ENCODE data around the gene SCP2.
A peak's percentile ranks its signal among the peaks of the same experiment; 100 is the strongest.

The SCP2 gene

GRCh38 chr1:53085405-53085804 lies 158.3 kb downstream of the SCP2 start:
- DNase-seq = no peak

GRCh38 chr1:53086491-53087070 lies 159.5 kb downstream of the SCP2 start:
- DNase-seq = no peak

DNA sequence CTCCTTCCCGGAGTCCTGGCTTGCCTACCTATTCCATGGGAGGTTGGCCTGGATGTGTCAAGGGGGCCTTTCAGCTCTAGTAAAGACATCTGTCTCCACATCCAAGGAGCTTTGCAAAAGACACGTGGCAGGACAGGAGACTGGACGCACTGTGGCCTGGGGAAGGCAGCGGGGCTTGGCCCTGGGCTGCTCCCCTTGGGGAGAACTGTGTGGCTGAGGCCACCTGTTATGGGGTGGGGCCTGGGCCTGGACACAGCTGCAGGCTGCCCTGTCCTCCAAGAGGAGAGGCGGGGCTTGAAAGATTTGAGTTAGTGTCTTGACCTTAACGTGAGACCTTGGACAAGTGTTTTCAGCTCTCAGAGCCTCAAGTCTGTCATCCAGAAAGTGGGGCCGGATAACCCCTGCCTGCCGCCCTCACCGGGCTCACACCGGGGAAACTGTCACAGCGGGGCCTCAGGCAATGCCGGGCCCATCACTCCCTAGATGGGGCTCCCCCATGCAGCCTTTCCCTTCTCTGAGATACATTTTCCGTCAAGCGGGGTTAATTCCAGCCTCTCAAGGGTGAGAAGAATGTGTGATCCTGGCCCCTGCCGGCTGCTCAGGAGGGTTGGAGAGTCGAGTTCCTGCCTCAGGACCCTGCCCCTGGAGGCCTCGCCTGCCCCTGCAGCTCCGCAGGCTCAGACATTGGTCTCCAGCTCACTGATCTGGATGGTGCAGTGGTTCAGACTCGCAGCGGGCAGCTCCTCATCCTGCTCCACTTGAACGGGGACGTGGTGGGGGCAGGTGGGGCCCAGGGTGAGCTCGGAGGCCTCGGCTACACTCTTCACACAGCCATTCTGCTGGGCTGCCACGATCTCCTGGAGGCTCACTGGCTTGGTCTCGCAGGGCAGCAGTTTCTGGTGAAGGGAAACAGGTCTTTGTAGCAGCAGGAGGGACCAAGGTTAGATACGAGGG lies 160.5 kb downstream of the SCP2 start:
- DNase-seq = no peak

DNA sequence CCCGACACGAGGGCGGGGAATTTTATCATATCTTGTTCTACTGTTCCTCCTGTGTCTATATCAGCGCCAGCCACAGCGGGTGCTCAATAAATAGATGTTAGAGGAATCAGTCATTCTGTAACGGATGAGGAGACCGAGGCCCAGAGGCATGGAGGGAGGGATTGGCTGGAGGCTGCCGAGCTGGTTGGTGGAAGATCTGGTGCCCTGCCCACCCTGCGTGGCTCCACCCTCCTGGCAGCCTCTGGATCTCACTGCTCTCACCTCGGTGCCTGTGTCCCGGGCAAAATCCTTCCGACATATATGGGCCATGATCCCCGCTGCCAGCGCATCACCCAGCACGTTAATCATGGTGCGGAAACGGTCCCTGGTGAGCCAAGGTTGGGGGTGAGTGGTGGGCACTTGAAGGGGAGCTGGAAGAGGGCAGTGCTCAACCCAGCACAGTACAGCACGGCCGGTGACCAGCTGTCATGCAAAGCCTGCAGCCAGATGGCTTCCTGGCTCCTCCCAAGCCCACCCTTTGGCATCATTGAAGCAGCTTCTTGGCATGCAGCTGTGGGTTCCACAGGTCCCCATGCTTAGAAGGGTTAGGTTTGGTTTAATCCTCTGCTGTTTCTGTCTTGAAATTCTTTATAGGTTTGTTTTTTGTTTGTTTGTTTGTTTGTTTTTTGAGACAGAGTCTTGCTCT lies 161.7 kb downstream of the SCP2 start:
- DNase-seq = no peak

DNA sequence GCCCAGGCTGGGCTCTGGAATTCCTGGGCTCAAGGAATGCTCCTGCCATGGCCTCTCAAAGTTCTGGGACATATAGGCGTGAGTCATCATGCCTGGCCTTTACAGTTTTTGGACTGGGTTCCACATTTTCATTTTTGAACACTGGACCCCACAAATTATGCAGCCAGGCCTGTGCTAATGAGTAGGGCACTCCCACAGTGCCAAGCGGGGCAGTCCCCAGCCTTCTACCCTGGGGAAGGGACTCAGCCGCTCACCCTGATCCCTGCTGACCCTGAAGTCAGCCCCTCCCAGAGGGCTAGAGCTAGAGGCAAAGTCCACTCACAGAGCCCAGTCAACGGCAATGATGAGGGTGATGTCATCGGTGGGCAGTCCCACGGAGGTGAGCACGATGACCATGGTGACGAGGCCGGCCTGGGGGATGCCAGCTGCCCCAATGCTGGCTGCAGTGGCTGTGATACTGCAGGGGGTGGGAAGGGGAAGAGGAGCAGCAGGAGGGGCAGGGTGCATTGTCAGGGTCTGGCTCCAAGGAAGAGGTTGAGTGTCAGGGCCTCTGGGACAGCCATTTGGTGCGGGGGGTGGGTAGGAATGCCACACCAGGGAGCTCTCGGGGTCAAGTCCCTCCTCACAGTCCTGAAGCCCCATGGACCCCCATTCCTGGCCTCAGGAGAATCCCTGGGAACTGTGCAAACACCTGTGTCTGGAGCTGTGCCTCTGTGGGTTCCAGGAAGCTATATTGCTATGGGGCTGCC lies 162.6 kb downstream of the SCP2 start:
- DNase-seq = peak; percentile 58

GRCh38 chr1:53090227-53091147 lies 163.4 kb downstream of the SCP2 start:
- no peak for DNase-seq

- peak; percentile 13 for DNase-seq
Measured at GRCh38 chr1:53091841-53092645, 165.0 kb downstream of the SCP2 start.

DNA sequence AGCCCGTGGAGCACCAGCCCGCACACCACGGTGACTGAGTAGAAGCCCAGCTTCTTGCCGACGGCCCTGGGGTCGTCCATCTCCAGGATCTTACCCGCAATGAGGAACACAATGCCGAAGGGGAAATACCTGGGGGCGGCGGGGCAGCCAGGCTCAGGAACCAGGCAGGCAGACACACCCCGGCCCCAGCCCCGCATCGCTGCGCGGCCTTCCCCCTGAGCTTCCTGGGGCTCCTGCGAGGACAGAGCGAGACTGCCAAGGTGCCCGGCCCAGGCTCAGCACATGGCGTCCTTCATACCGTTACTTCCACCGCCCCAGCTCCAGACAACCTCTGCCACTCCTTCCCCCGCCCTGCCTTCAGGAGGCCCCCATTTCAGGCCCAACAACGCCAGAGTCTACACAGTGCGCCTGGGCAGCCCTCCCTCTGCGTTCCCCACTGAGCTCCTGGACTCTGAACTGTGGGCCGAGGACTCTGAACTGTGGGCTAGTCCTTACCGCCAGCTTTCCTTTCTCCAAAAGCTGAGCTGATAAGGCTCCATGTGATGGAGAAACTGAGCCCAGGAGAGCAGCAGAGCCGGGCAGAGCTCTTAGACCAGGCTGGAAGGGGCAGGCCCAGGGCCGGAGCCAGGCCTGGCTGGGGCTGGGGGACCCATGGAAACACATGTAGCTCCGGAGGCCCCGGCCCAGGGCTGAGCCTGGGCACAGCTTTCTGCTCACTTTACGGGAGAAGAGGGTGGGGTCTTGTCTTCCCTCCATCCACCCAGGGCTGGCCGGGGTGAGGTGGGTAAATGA lies 165.8 kb downstream of the SCP2 start:
- DNase-seq = no peak

- DNase-seq = no peak
Measured at GRCh38 chr1:53093451-53093754, 166.3 kb downstream of the SCP2 start.

GRCh38 chr1:53093778-53094532 lies 166.9 kb downstream of the SCP2 start:
- no peak for DNase-seq

DNA sequence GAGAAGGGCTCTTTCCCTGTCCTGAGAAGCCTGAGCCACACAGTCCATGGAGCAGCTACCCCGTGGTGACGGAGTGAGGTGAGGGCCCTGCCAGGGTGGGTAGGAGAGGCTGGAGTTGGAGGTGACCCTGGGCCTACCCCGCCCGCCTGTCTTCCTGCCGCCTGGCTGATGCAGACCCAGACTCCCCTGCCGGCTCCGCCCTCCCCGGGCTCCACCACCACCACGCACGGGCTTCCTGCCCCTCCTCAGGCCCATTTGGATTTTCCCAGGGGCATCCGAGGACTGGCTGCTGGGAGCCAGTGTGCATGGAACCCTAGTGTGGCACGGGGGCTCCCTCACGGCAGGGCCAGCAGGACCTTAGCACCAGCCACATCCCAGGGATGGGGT lies 167.4 kb downstream of the SCP2 start:
- DNase-seq = no peak
